Amygdala (tissue), 56 donors: ENCODE measurements around the gene MOB2.

Experiments used
- DNase-seq, 56 donors: peaks; one replicate each; lab custom pipeline; 2025; lab: John Stamatoyannopoulos, UW

Gene MOB2

DNA sequence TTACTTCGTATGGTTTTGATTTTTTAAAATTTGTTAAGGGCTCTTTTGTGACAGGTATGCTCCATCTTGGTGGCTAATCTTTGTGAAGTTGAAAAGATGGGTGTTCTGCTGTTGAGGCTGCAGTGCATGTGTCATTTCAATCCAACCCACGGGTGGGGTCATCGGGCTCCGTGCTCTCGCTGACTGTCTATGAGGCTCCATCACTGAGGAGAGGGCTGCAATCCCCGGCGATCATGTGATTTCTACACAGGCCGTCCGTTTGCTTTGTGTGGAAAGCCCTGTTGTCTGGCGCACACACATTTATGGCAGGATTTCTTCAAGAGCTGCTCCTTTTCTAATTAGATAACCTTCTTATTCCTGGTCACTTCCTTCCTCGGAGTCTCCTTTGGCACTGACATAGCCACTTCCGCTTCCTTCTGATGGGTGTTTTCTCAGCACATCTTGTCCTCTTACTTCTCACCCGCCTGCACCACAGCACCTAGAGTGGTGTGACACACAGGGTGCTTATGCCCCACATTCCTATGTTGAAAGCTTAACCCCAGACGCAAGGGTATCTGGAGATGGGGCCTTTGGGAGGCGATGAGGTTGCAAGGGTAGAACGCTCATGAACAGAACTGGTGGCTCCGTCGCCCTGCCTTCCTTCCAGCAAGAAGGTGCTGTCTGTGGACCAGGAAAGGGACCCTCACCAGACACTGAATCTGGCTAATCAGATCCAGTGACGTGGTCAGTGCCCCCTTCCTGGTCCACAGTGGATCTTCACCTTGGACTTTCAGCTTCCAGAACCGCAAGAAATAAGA is 9.4 kb downstream of the MOB2 start:
- DNase-seq = no peak

DNA sequence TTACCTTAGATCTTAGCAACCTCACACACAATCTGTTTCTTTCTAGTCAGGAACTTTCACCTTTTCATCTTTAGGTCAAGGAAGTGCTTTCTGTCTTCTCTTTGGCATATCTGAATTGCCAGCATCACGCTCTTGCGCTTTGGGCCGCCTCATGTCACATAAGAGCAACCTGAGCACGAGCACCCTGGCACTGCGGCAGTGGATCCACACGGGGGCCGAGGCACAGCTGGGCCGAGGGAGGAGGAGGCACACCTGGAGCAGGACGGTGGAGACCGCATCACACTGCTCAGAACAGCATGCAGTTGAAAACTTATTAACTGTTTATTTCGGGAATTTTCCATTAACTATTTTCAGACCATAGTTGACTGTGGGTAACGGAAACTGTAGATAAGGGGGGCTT is 10.7 kb downstream of the MOB2 start:
- no peak for DNase-seq

DNA sequence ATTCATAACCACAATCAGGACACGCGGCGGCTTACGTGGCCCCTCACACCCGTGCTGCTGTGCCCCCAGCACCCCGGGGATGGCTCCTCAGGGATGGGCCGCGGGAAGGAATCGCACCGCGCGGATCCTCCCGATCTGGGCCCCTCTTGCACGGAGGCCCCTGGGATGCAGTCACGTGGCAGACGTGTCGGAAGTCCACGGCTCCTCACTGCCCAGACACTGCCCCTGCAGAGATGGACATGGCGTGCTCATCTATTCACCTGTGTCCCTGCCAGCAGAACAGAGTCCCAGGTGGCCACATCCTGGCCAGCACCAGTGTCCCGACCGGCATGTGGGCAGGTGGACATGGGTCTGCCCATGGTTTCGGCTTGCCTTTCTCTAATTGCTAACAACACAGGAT is 12.8 kb downstream of the MOB2 start:
- DNase-seq = no peak

DNA sequence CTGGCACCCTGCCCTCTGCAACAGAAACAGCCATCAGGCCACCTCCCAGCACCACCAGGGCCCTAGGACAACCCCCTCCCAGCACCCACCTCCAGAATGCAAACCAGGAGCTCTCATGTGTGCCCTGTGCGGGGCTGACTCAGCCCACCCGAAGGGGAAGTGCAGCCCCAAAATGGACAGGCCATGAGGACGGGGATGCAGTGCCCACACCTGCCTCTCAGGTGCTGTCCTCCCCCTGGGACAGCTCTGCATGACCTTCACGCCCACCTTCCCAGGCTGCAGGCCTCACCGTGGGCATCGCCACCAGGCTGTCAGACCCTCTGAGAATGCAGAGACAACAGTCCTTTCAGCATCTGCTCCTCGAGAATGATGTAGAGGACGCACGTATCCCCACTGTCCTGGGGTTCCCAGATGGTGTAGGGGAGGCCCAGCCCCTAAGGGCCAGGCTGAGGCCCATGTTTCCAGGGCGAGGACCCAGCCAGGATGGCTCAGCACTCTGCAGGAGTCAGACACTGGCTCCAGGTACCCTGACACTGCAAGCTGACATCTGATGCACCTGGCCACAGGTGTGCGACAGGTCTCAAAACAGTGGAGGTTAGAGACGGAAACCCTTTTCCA is 13.5 kb downstream of the MOB2 start:
- DNase-seq = no peak

DNA sequence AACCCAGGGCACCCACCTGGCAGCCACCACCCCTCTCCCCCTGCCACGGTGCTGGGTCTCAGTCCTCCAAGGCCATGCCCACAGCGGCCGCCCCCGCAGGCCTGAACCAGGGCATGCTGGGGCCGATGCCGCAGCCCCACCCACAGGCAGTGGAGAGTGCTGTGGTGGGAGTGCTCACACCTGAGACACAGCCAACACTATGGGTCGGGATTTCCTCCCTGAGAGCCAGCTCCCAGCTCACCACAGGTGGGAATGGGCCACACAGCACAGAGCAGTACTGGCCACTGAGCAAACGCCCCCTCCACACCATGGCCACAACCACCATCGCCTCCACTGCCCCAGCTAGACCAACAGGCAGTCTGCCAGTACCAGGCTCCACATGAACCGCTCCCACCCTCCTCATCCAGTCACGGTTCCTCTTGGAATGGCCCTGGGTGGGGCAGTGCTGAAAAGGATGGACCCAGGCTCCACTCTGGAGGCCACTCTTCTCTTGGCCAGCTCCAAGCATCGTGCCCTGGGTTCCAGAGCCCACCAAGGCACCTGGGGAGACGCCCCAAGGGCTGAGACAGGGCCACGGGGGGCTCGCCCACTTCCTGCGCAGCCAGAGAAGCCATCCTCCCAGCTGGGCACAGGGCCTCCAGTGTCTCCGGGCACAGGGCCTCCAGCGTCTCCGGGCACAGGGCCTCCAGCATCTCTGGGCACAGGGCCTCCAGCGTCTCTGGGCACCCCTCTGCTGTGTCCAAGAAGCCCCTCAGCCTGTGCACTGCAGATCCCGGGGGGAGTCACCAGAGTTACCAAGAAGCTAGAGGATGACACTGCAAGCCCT is 14.2 kb downstream of the MOB2 start:
- no peak for DNase-seq

DNA sequence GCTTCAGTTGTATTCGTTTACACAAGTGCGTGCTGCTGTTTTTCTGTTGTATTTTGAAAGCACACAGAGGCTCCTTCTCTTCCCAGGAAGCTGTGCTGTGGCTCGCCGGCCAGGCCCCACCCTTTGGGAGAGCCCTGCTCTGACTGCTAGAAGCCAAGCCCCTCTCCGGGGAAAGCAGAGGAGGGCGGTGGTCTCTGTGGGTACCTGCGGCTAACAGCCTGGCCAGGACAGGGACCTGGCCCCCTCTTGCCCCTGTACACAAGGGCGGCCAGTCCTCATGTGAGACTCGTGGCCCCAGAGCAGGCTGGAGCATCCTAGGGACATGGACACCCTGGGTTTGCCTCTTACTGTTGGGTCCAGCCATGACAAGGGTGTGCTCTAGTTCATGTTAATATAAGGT is 14.8 kb downstream of the MOB2 start:
- DNase-seq = no peak

DNA sequence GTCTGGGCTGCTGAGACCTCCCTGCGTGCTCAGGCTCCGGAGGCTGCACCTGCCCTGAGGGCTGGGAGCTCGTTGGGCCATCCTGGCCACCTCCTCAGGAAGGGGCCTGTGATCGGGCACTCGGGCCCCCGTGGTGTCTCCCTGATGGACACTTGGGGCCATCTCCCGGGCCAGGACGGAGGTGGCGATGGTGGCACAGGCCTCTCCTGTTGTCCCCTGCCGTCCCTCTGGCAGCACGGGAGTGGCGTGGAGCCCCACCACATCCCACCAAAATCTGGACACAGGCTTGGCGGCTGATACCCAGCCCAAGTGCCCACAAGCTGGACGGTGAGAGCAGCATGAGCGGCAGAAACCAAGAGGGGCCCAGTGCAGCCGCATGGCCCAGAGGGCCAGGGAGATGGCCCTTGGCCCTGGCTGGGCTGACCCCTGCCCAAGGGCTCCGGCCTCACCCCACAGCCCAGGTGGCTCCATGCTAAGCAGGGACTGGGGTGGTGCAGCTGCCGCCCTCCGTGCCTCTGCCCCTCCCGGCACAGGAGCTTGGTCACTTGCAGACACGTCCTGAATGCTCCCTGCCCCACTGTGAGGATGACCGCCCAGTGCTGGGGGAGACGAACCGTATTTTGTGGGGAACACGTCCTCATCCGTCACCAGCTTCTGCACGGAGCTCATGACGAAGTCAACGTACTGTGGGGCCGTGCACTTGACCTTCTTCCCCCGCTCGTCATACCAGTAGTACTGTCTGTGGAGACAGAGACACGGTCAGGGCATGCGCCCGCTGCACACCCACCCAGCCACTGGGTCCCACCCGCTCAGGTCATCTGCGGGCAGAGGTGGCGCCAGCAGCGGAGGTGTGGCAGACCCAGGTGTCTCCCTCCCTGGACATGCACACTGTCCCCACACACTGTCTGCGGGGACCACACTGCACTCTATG is 15.6 kb downstream of the MOB2 start:
- no peak for DNase-seq

DNA sequence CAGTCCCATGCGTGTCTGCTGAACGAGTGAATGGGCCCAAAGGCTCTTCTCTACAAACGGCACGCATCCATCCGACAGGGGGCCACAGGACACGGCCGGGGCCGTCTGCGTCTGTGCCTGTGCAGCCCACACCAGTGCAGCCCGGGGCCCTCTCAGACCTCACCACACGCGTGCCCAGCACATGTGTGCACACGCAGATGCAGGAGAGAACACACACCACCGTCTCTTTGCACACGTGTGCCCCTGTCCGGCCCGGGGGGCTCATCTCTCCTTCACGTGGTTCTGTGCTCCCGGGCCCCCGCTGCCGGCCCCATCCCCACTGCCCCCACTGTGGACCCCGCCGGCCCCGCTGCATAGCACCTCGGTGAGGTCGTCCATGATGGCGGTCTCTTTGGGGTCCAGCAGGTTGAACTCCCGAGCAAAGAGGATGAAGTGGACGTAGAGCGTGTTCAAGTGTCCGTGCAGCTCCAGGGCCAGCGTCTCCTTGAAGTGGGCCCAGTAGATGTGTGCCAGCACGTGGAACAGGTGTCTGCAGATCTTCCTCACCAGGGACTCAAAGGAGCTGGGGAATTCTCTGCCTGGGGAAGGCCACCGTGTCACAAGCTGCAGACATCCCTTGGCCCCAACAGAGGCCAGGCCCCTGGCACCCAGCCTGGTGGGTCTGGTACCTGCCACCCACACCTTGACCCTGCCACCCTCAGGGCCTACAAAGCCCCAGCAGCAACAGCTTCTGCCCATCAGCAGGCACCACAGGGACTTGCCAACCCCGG is 16.5 kb downstream of the MOB2 start:
- DNase-seq = no peak

DNA sequence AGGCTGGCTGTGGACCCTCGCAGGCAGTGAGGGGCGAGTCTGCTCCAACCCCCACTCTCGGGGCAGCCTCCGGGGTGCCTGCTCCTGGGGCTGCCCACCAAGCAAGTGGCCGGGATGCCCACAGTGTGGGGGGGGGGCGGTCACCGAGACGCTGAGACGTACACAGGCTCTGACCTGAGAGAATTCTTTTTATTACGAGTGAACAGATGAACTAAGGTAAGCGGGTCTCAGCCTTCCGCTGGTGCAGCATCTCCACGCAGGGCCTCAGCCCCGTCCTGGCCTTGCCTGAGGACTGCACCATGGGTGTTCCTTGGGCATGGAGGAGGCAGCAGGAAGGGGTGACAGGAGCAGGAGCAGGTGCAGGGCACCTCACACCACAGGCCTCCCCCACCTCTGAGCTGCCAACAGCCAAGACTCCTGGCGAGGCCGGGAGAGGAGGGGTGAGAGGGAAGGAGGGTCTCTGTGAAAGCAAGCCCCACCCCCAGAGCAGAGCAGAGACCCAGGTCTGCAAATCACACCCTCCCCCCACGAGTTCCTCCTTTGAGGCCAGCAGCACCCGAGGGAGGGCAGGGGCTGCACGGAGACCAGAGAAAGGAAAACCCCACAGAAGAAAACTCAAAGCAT is 17.2 kb downstream of the MOB2 start:
- DNase-seq = no peak

DNA sequence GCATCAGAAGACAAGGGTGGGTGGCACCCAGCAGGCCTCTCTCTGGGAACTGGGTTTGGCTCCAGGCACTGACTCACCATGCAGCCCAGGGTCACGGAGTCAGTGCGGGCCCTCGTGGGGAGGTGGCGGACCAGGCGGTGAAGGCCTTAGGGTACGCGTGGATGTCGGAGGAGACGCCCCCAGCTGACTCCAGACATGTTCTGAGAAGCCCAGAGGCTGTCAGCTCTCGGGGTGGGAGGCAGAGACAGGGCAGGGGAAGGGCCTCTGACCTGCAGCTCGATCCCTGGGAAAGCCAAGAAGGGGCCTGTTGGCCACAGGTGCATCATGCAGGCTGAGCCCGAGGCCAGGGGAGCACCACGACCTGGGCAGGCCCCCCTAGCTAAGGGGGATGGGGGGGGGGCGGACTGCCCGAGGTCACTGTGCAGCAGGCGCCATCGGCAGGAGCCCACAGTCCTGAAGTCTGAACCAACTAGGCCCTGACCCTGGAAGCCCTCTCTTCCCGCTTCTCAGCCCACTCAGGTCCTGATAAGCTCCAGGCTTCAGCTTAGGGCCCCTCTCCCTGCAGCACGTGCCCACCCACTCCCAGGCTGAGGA is 18.0 kb downstream of the MOB2 start:
- no peak for DNase-seq

DNA sequence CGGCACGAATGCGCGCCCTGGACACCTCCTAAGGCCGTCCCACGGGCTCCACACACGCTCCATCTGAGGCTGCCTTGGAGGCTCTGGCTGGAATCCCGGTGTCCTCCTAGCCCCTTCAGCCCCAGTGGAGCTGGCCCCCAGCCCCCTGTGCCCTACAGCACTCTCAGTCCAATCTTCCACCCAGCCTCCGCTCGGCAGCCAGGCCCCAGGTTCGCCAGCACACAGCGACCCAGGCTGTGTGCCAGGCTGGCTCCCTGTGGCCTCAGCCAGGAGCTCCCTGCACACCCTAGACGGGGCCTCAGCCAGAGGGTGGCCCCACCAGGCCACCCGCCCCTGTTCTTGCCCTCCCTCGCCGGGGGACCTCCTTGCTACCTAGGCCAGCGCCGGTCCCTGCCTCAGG is 18.6 kb downstream of the MOB2 start:
- peak in 5 of 56 donors; percentile 30 to 38 (median 37) for DNase-seq

DNA sequence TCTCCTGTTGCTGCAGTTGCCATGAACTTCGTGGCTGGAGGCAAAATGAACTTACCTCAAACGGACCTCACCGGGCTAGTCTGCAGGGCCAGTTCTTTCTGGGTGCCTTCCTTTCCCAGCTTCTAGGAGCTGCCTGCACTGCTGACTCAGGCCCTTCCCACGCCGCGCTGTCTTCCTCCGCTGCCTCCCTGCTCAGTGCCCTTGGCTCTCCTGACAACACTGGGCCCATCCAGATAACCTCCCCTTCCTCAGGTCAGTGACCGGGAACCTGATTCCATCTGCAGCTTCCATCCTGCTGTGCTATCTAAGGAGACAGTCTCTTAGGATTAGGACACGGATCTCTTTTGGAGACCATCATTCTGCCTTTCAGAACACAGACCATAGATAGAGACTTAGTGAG is 19.3 kb downstream of the MOB2 start:
- DNase-seq = no peak

DNA sequence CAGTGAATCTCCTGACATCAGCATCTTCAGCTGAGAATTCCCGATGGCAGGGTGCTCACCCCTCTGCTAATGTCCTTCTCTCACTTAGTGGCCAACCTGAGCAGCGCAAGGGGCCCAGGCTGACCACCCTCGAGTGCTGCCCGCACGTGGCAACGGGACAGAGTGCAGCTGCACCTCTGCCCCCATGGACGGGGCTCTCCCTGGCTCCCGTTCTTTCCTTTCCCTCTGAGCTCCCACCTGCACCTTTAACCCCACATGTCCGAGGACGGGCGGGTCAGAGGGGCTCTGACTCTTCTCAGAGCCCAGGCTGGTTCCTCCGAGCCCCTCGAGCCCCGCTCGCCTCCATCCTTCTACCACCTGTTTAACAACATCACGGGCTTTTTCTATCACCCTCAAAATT is 19.8 kb downstream of the MOB2 start:
- no peak for DNase-seq

DNA sequence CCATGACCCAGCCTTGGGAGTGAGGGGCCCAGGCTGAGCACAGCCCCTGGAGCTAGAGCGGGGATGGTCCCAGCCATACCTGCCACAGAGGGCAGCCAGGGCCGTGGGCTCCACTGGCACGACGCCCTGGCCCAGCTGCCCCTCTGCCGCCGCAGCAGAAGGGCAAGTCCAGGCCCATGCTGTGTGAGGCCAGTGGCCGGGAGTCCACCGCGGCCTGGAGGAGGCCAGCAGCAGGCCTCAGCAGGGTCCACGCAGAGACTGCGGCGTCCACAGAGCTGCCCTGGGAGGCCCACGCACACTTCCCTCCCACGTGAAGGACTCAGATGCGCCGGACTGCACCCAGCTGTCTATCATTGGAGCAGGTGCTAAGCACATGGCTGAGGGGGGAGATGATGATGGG is 23.5 kb downstream of the MOB2 start:
- DNase-seq = no peak

DNA sequence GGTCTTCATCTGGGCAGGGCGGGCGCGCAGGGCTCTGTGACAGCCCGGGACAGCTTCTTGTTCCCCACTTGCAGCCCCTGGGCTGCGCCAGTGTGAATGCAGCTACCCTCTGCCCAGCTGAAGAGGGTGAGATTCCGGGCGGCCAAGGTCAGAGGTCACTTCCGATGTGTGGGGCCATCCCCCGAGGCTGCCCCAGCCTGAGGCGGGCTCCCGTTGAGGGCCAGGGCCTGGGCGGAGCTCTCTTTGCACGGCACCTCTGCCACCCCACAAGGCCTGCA is 23.9 kb downstream of the MOB2 start:
- no peak for DNase-seq

DNA sequence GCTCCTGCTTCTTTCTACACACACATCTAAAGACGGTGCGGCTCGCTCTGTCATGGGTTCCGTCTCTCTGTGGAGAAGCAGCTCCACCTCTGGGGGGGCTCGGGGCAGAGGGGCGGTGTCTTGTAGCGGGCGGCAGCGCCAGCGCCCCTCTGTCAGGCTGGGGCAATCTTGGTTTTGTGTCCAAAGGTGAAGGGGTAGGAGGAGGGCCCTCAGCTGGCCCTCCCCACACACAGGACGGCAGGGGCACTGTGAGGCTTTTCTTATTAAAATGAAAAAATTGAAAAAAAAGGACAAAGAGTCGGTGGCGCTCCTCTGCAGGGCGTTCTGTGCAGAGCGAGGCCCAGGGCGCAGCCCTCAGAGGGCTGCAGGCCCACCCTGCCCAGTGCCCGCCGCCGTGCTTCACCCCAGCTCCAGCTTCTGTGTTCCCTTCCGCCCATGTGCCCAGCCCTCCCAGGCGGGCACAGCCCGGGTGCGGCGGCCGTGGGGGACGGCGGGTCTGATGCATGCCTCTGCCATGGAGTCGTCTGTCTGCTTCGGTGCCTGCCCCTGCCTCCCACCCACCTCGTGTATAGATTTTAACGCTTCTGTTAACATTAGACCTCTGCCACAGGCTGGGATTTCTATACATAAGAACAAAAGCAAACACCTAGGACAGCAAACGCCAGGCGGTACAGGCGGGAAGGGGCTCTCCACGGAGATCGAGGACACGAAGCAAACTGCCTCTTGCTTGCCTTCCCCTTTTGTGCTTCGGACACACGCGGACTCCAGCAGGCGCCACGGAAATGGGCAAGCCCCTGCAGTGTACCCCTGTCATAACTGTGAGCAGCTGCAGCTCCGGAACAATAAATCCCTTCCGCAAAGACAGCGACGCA is 24.5 kb downstream of the MOB2 start:
- no peak for DNase-seq

DNA sequence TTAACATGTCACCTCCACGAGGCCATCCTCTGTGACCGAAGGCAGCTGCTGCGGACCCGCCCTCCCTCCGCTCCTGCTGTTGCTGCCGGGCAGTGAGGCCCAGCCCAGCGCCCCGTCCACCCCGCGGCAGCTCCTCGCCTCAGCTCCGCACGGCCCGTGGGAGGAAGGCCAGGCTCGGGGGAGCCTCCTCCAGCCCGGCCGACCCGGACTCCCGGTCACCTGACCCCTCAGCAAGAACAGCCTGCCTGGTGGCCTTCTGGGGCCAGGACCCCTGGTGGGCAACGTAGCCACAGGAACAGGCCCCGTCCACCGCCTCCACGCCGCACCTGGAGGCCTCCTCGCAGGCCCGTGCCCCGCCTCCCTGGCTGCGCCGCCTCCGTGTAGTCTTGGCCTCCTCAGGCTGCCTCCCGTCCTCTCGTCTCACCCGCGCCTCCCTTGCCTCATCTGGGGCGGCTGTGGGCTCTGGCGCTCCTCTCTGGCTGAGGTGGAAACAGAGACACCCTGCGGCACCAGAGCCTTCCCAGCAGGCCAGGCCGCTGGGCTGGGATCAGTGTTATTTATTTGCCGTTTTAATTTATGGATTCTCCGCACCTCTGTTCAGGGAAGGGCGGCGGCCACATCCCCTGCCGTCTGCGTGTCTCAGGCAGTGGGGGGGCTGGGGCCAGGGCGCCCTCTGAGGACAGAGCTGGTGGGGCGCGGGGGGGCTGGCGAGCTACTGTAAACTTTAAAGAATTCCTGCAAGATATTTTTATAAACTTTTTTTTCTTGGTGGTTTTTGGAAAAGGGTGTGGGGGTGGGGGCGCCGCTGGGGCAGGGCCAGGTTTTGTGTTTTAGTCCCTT is 25.4 kb downstream of the MOB2 start:
- no peak for DNase-seq
